ENCODE data around the gene NUDT2.
A peak's percentile ranks its signal among the peaks of the same experiment; 100 is the strongest.

NUDT2 gene

DNA sequence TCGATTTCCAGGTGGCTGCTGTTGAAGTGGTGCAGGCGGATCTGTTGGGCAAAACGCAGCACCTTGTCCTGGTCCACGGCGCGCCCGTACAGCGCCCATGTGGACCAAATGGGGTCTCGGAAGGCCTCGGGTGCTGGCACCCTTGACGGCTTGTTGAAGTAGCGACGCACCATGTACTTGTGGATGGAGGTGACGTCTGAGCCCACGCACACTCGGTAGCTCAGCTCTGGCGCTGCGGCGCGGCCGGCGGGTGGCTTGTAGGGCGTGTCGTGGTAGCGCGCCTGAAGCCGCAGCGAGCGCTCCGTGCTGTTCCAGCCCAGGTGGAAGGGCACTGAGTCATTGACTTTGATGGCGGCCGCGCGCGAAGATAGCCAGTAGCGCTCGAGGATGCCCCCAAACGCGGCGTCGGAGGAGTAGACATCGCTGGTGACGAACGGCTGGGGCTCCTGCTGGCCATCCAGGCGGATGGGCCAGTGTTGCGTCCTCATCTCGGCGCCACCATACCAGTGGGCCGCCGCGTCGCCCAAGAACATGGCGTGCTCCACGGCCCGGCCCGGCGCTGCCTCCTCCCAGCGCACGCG is 42.6 kb downstream of the NUDT2 start:
- DNase-seq: no peak

DNA sequence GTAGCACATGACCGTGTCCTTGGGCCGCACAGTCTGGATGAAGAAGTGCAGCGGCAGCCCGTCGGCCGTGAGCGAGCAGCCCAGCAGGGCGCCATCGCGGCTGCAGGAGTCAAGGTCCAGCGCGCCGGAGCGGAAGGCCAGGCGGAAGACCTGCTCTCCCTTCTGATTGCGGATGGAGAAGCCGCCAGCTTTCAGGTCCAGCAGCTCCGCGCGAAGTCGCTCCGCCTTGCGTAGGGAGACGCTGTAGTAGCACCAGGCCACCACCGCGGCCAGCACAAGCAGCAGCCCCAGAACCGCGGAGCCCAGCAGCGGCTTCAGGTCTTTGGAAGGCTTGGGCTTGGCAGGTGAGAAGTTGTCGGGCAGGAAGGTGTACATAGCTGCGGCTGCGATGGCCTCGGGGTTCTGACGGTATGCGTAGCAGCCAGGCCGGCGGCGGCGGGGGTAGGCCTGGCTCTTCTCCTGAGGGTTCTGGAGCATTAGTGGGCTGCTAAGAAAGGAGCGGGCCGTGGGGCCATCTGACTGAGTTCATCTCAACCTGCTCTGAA is 43.2 kb downstream of the NUDT2 start:
- no peak for DNase-seq

DNA sequence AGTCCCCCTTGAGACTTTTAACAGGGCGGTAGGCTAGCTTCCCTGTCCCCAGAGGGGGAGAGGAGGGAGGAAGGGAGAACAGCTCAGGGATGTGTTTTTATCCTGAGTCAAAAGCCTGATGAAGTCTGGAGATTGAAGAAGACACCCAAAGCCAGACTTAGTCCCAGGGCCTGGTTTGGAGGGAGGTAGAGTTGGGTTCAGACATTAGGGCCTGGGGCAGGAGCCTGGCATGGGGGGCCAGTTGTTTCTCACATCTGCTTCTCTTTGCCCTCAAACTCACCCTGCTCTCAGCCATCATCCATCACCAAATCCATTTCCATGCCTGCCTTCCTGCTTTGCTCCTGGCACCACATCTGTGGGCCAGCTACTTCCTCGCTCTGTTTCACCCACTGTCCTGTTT is 44.4 kb downstream of the NUDT2 start:
- DNase-seq: no peak

DNA sequence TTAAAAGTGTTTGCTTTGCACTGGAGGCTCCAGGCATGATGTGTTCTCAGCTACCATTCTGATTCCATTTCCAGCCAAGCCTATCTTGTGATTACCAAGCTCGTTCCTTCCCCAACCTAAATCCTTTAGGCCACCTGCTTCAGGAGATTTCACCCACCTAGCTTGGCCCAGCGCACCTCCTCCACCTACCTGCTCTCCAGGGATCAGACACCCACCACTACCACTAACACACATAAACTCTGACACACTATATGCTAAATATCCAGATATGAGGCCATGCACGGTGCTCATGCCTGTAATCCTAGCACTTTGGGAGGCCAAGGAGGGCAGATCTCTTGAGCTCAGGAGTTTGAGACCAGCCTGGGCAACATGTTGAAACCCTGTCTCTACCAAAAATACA is 45.0 kb downstream of the NUDT2 start:
- DNase-seq: no peak

DNA sequence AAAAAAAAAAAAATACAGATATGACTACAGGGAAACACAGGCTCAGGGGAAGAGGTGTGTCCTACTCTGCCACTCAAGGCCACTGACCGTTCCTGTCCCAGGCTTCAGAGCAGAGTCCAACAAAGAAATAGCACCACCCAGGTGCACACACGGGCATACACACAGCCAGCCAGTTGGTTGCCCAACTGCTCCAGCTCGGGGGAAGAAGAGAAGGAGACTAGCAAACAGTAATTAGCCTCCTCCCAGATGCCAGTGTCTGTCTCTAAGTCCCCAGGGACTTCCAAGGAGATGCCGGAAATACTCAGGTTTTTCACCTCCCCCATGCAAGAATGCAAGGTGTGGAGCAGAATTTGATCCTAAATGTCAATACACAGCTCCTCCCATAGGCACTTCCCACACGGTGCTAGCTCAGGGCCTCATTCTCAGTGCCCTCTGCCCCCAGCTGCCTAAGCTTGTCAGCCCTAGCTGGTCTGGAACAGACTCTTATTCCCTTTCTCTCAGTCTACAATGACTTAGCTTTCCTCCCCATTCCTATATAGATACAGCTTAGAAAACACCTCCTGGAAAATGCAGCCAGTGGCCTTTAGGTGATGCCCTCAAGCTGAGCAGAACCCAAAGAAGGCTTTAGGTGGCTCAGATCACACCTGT is 45.7 kb downstream of the NUDT2 start:
- no peak for DNase-seq

DNA sequence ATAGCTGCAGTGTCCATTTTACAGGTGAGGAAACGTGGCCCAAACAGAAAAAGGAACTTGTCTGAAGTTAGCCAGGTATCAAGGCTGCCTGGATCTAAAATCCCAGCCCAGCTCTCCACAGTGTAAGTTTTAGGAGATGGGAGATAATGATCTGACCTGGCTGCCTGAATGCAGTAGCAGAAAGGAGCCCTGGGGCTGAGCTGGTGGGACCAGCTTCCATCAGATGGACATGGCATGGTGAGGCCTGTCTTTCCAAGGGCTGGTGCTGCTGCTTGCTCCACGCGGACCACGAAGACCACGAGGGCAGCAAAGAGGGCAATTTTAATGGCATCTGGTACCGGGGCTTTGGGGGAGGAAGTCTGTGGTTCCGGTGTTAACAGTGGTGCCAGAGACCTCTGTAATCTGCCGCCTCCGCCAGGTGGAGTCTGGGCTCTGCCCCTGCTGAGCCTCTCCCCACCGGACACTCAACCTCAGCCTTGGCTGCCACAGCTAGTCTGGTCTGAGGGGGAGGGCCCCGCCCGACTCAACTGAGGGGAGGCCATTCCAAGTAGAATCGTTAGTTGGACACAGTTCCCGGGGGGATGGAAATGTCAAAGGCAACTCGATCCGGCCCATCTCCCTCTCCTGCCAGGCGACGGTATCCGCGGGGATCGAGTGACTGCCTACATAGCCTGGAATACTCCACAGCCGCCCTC is 46.7 kb downstream of the NUDT2 start:
- no peak for DNase-seq

DNA sequence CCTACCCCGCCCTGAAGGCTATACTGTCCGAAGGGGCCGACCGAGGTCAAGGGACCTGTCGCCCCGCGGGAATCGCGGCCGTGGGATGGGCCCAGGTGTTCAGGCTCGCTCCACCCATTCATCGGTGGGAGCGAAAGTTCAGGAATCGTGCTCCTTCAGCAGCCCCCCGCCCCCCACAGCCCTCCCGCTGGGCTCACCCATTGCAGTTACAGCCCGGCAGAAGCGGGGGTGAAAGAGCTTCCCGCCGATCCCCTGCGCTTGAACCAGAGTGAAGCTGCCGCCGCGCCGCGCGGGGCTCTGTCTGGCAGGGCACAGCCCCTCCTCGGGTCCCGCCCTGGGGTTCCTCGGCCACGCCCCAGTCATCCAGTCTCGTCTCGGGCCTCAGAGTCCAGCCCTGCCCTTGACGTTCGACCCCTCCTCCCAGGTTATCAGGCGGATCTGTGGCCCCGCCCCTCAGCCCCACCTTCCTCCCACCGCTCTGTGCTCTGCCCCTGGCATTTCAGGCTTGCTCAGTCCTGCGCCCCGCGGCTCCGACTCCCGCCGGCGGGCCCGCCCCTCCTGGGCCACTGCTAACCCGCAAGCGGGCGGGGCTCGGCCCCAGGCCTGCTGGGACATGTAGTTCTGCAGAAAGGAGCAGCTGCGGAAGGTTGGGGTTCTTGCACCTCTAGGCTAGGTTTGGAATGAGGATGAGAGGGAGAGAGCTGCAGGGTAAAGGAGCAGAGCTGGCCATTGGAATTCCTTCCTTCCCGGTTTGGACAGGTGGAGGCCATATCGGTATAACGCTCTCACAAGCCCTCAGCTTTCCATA is 47.4 kb downstream of the NUDT2 start, which contains the start of gene MYORG:
MYORG (minus strand) TSS at position 303 of the 808 bp plus-strand sequence. CDS start 3,955 bp downstream, outside the sequence.
- DNase-seq: peak; percentile 57

DNA sequence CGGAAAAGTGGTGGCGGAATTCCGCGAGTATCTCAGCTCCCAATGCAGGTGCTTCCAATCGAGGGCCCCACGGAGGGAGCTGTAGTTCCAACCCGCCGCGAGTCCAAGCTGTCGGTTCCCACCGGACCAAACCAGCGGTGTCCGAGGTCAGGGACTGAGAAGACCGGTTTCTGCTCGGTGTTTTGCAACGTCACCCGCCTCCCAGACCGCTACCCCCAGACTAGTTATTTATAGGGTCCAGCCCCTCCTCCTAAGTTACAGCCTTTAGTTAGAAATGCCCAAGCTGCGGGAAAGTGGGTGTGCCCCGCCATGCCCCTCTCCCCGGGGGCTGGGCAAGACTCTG is 48.0 kb downstream of the NUDT2 start:
- DNase-seq: no peak

DNA sequence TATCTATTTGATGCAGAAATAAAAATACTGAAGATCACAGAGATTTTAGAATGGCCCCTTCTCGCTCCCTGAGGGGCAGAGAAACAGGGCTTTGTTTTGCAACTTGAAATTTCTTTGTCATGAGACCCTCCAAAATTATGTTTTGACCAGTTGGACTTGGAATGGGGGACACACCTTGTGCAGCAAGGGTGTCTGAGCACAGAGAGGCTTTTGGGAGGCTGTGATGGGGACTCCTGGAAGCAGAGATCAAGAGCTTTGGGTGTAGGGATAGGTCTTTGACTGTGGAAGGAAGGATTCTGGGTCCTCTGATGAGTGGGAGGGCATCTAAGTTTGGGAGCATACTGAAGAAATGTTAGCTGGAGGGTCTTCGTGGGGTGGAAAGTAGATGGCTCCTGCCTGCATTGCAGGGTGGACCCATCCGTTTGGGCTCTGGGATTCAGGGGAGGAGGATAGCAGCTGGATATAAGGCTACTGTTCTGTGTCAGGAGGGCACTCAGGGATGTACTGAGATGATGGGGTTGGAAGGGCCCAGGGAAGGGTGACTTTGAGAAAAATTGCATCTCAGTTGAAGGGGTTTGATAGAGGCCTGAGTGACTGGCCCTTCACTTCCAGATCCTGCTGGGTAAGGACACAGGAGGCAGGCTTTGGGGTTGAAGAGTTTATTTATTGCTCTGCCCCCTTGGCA is 49.1 kb downstream of the NUDT2 start:
- DNase-seq: no peak

DNA sequence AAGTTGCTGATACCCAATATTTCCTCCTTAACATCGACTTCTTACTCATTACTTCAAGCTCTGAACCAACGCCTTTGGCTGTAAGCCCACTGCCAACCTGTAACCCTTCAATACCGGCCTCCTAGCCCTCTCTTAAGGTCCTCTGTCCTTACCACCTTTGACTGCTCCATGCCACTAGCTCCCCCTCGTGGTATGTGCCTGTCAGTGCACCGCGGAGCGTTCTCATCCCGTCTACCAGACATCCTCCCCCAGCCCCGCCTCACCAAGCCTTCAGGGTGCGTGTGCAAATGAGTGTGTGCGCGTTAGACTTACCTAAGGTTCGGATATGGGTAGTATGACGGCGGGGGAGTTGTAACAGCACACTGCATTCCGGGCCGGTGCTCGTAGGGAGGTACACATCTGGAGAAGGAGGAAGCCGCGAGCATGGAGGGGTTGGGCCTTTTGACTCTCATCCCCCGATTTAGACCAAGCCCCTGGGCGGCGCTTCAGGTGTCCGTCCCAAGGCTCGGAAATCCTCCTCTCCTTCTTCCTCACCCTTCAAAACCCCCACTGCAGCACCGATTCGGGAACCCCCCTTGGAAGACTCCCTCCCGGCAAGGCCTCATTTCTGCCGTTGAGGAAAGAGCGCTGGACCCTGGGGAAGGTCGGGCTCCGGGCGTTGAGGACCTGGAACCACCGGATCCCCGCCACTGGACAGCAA is 50.1 kb downstream of the NUDT2 start:
- peak; percentile 40 for DNase-seq

DNA sequence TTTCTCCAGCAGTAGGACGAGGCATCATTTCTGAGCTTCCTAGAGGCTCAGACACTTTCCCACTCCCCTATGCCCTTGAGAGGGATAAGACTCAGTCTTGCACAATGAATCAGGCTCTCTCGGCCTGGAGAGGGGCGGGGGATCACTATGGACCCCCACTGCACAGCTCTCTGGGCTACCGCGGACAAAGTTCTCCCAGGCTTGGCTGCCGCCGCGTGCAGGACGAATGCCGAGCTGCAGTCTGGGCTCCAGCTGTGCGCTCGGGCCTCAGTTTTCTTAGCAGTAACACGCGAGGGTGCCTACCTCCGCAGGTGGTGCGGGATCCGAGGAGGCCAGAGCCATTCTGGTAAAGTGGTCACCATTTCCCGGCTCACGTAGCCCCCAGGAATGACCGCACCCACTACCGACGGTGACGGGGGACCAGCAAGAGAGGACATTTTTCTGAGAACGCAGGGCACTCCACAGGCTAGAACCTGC is 50.7 kb downstream of the NUDT2 start:
- DNase-seq: no peak

DNA sequence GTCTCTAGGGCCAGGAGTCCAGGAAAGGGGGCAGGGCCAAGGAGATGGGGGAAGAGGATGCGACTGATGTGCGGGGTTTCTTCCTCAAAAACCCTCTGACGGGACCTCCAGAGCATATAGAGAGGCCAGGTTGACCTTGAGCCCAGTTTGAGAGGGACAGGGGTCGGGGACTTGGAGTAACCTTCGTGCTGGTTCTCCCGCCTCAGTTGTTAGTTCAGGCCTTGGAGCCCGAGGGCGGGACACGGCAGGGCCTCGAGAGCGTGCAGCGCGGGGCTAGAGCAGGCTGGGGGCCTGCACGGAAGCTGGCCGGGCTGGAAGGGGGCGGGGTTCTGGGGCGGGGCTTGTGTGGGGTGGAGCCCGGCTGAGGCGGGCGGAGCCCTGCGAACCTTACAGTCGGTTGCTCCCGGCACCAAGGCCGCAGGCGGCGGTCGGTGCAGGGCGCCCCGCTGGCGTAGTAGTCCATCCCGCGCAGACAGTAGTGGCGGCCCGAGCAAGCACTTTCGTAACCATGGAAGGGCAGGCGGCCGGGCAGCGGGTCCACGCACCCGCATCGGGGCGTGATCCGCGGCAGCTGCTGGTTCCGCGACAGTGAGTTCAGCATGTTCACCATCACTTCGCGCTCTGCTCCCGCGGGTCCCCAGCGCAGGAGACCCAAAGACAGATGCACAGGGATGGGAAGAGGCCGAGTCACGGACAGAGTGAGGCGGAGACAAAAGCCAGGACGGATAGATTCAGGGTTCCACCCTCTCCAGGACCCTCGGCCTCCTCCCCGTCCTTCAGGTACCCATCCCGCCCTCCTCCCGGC is 51.3 kb downstream of the NUDT2 start:
- DNase-seq: peak; percentile 23

DNA sequence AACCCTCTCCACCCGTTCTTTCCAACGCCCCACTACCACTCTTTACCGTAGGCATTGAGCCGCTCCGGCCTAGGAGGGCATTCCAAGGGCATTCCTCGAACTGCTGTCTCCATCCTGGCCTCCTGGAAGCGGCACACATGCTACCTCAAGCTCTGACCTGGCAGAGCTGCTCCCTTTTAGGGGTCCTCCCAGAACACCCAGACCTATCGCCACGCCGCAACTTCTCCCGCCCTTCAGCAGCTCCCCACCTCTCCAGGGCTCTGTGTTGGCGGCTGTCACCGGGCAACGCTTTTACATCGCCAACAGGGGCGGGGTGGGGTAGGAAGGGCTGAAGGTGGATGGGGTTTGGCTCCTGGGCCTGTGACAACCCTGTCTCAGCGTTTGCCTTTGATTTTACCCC is 52.0 kb downstream of the NUDT2 start:
- no peak for DNase-seq

DNA sequence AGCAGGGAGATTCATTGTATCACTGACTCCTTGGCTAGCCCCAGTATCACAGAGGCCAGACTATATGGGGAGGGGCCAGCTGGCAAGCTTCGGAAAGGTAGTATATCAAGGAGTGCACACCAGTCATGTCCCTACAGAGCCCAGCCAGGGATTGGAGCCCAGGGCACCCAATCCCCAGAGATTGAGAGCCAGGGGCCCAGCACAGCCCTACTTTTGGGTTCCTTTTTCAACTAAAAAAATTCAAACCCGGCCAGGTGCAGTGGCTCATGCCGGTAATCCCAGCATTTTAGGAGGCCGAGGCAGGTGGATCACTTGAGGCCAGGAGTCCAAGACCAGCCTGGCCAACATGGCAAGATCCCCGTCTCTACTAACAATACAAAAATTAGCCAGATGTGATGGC is 52.7 kb downstream of the NUDT2 start:
- no peak for DNase-seq

DNA sequence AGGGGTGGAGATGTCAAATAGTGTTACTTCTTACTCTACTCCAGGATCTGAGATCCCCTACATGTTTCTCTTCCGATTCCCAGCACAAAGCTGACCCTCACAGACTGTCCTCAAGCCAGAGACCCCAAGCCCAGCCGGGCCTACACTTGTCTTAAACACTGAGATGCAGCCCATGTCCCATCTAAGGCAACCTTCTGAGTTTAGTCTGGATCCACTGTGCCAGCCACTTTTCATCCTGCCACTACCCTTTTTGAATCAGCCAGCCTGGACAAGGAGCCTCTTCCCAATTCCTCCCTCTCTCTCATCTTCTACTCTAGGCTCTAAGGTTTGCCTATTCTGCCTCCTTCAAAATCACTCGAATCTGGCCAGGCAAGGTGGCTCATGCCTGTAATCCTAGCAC is 53.5 kb downstream of the NUDT2 start:
- DNase-seq: no peak

DNA sequence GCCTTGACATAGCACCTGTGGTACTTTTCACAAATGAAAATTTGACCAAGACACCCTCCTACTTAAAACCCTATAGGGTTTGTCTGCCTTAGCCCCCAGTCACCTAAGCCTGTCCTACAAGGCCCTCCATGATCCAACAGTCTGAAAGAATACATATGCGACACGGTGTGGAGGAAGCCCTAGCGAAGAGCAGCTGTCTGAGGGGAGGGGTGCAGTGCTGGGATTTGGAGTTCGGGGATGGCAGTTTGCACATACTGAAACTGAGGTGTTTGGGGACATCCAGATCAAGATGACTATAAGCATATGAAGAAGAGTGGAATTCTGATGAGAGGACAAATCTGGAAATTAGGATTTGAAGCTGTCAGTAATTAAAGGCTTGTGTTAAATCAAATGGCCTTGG is 54.5 kb downstream of the NUDT2 start:
- DNase-seq: no peak

DNA sequence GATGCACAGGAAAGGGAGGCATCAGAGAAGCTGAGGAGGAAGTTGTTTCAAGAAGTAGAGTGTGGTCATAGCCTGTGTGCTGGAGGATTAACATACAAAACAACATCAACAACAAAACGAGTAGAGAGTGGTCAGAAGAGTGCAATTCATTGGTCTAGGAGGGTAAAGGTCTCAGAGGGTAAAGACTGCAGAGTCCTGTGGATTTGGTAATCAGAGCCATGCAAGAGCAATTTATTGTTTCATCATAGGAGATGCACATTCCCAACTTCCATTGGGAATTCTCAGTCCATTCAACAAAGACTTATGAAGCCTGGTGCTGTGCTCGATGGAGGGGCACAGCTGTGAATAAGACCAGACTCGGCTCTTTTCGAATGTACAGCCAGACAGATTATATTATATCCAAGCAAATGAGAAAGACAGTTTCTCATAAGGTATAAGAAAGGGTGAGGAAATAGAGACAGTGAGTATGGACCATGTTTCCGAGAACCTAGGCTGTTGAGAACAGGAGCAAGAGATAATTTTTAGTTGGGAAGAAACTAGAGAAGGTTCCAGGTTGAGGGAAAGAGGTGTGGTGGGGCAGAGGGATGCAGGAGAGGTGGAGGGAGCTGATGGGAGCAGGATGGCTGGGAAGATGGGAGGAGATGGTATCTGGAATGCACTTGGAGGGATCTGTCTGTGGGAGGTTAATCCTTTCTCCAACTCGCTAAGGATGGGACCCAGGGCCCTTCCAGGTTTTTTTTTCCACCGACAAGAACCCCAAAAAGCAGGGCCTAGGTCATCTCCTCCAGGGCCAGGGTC is 55.2 kb downstream of the NUDT2 start:
- DNase-seq: no peak

DNA sequence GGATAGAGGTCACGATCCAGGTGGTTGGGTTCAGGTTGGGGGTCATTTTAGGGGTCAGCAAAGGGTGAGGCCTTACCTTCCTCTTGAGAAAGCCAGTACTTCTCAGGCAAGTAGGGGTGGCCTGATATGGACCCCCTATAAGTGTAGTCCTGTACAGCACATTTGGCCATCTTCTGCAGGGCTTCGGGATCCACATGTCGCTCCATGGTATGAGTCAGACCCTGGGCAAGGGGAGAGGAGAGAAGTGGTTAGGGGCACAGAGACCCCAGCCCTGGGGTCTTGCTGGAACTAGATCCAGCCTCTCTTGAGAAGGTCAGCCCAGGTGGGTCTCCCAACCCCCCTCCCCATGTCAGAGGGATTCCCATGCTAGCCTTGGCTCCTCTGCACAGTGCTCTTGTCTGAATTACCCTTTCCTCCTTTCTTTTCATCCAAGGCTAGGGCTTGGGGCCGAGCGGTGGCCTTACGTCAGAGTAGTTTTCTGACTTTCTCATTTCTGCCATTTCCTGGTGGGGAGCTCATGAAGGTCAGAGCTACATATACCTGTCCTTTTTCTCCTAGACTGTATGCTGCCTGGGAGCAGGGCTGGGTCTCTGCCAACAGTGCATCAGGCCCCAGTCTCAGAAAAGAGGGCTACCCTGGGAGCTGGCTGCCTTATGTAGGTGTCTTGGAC is 56.3 kb downstream of the NUDT2 start:
- DNase-seq: no peak

DNA sequence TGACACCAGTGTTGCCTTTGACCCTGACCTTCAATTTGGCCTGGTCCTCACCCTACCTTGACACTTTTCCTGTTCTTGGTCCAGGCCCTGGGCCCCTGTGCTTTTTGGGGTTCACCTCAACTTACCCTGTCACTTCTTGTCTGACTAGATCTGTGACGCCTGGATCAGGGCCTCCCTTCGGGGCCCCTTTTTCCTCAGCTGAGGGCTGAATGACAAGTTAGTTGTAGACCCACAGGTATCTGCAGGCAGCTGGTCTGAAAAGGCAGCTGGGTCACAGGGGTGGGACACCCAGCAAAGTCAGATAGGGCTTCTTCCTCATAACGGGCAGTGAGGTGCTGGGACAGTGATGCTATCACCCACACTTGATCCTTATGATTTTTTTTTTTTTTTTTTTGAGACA is 57.3 kb downstream of the NUDT2 start:
- no peak for DNase-seq

DNA sequence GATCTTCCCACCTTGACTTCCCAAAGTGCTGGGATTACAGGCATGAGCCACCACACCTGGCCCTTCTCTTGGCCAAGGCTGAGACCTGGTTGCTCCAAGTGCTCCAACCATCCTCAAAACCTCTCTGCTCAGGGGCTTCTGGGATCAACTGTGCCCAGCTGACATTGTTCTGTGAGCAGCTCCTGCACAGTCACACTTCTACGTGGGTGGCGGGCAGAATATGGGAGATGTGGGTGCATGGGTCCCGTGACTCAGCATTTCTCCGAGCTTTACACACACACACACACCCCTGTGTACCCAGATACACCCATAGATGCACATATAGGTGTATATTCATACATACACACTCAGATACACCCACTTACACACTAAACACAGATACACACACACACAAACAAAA is 57.9 kb downstream of the NUDT2 start:
- no peak for DNase-seq

Data from amniotic stem cell (primary cell).